HEK293 (cell line): ENCODE results near the gene ZNF280B.

ENCODE experiments used
- CTCF ChIA-PET: fragments of 350-600 bp; formaldehyde crosslinking; extraction: SDS; loops from one replicate; lab custom pipeline; 2021; ENCODE audit warnings: antibody characterized with exemption; lab: Yijun Ruan, JAX
- POLR2A ChIA-PET: fragments of 300-600 bp; formaldehyde crosslinking; extraction: SDS; loops from one replicate; lab custom pipeline; 2020; ENCODE audit warnings: antibody characterized with exemption, inconsistent platforms; lab: Yijun Ruan, JAX
- H3K27ac ChIP-seq: fragments of 200-500 bp; sonication (Bioruptor generic); 2 replicates; pipeline ENCODE4 v1.5.1; 2014; ENCODE audit warnings: low read depth, low read length, control low read depth, inconsistent platforms; ENCODE audit errors: extremely low read depth
- H3K36me3 ChIP-seq, 2 experiments: fragments of 200-500 bp in 1 of 2; sonication (Bioruptor generic) in 1 of 2; 1 replicate in 1 of 2; 2 replicates in 1 of 2; pipeline ENCODE4 v1.5.1; 2014 to 2017; ENCODE audit warnings: inconsistent platforms in 2 of 2, low read length in 2 of 2; ENCODE audit not compliant: control insufficient read depth in 2 of 2, insufficient read depth in 1 of 2
- H3K4me1 ChIP-seq: fragments of 200-500 bp; sonication (Bioruptor generic); 2 replicates; pipeline ENCODE4 v1.5.1; 2014; ENCODE audit warnings: mild to moderate bottlenecking, low read length, inconsistent platforms; ENCODE audit not compliant: control insufficient read depth, insufficient read depth
- H3K4me3 ChIP-seq: 2 replicates; pipeline ENCODE4 v1.5.1; 2011; ENCODE audit warnings: low read depth, mild to moderate bottlenecking, control low read depth, low read length, moderate library complexity
- H3K9me3 ChIP-seq: fragments of 200-500 bp; sonication (Bioruptor generic); 2 replicates; pipeline ENCODE4 v1.5.1; 2014; ENCODE audit warnings: low read depth, low read length, inconsistent platforms; ENCODE audit not compliant: control insufficient read depth, insufficient read depth
- CTCF ChIP-seq: fragments of 450-650 bp; formaldehyde crosslinking; IDR thresholded peaks from 2 replicates; pipeline ENCODE4 v1.5.1; 2016; ENCODE audit warnings: missing biosample characterization, missing genetic modification characterization
- MEIS1 ChIP-seq: sonication (generic); formaldehyde crosslinking; IDR thresholded peaks from 2 replicates; pipeline ENCODE4 v1.8.1; 2022; ENCODE audit warnings: missing genetic modification reagents, mild to moderate bottlenecking, borderline replicate concordance
- MZF1 ChIP-seq: fragments of 450-650 bp; formaldehyde crosslinking; IDR thresholded peaks from 2 replicates; pipeline ENCODE4 v1.5.1; 2017; ENCODE audit warnings: missing biosample characterization, missing genetic modification characterization, borderline replicate concordance
- OSR2 ChIP-seq: fragments of 450-650 bp; formaldehyde crosslinking; IDR thresholded peaks from 2 replicates; pipeline ENCODE4 v1.5.1; 2016; ENCODE audit warnings: missing biosample characterization, missing genetic modification characterization
- ZBTB20 ChIP-seq: fragments of 450-650 bp; formaldehyde crosslinking; IDR thresholded peaks from 2 replicates; pipeline ENCODE4 v1.5.1; 2016; ENCODE audit warnings: missing biosample characterization, missing genetic modification characterization
- ZBTB44 ChIP-seq: fragments of 450-650 bp; IDR thresholded peaks from 2 replicates; pipeline ENCODE4 v1.5.1; 2018; ENCODE audit warnings: missing biosample characterization, mild to moderate bottlenecking, missing genetic modification characterization
- ZFHX2 ChIP-seq: fragments of 450-650 bp; formaldehyde crosslinking; conservative IDR thresholded peaks from 2 replicates; pipeline ENCODE4 v1.5.1; 2016; ENCODE audit warnings: missing biosample characterization, missing genetic modification characterization
- ZNF10 ChIP-seq: fragments of 450-650 bp; formaldehyde crosslinking; IDR thresholded peaks from 2 replicates; pipeline ENCODE4 v1.5.1; 2017; ENCODE audit warnings: missing biosample characterization, missing genetic modification characterization
- ZNF174 ChIP-seq: fragments of 450-650 bp; formaldehyde crosslinking; IDR thresholded peaks from 2 replicates; pipeline ENCODE4 v1.5.0; 2017; ENCODE audit warnings: missing biosample characterization, mild to moderate bottlenecking, missing genetic modification characterization
- ZNF23 ChIP-seq: fragments of 450-650 bp; formaldehyde crosslinking; IDR thresholded peaks from 2 replicates; pipeline ENCODE4 v1.5.1; 2016; ENCODE audit warnings: missing biosample characterization, missing genetic modification characterization, borderline replicate concordance
- ZNF248 ChIP-seq: fragments of 450-650 bp; formaldehyde crosslinking; IDR thresholded peaks from 2 replicates; pipeline ENCODE4 v1.5.1; 2017; ENCODE audit warnings: missing biosample characterization, missing genetic modification characterization
- ZNF266 ChIP-seq: fragments of 450-650 bp; formaldehyde crosslinking; IDR thresholded peaks from 2 replicates; pipeline ENCODE4 v1.5.1; 2016; ENCODE audit warnings: missing biosample characterization, missing genetic modification characterization, low read depth
- ZNF394 ChIP-seq: fragments of 450-650 bp; formaldehyde crosslinking; IDR thresholded peaks from 2 replicates; pipeline ENCODE4 v1.5.1; 2016; ENCODE audit warnings: missing biosample characterization, missing genetic modification characterization, mild to moderate bottlenecking, moderate library complexity, borderline replicate concordance
- ZNF449 ChIP-seq: fragments of 450-650 bp; formaldehyde crosslinking; IDR thresholded peaks from 2 replicates; pipeline ENCODE4 v1.5.1; 2017; ENCODE audit warnings: missing biosample characterization, mild to moderate bottlenecking, missing genetic modification characterization, moderate library complexity
- ZNF510 ChIP-seq: fragments of 450-650 bp; formaldehyde crosslinking; IDR thresholded peaks from 2 replicates; pipeline ENCODE4 v1.5.1; 2018; ENCODE audit warnings: mild to moderate bottlenecking, missing genetic modification characterization, missing biosample characterization; ENCODE audit not compliant: insufficient replicate concordance
- ZNF544 ChIP-seq: fragments of 450-650 bp; formaldehyde crosslinking; IDR thresholded peaks from 2 replicates; pipeline ENCODE4 v1.5.0; 2017; ENCODE audit warnings: missing biosample characterization, missing genetic modification characterization
- ZNF555 ChIP-seq: fragments of 450-650 bp; formaldehyde crosslinking; conservative IDR thresholded peaks from 2 replicates; pipeline ENCODE4 v1.5.1; 2017; ENCODE audit warnings: missing biosample characterization, mild to moderate bottlenecking, missing genetic modification characterization, inconsistent platforms
- ZNF596 ChIP-seq: fragments of 450-650 bp; IDR thresholded peaks from 2 replicates; pipeline ENCODE4 v1.5.0; 2018; ENCODE audit warnings: missing biosample characterization, mild to moderate bottlenecking, missing genetic modification characterization, moderate library complexity
- ZNF645 ChIP-seq: fragments of 450-650 bp; formaldehyde crosslinking; IDR thresholded peaks from 2 replicates; pipeline ENCODE4; 2016; ENCODE audit warnings: missing biosample characterization, missing genetic modification characterization
- ZSCAN5A ChIP-seq: fragments of 450-650 bp; formaldehyde crosslinking; IDR thresholded peaks from 2 replicates; pipeline ENCODE4 v1.5.1; 2016; ENCODE audit warnings: missing biosample characterization, missing genetic modification characterization

ZNF280B gene

GRCh38 chr22:22556578-22556977, 48.0 kb upstream of the ZNF280B start:
- no peaks in the 10 kb centered on the region for H3K36me3 ChIP-seq
- POLR2A ChIA-PET = no interaction called here
- no peaks in the 10 kb centered on the region for H3K9me3 ChIP-seq
- H3K4me1 ChIP-seq = no peaks in the 10 kb centered on the region
- no peak overlapping the region for H3K4me3 ChIP-seq
- no peak for TF ChIP-seq ZFHX2
- no peak for TF ChIP-seq ZNF544 (tag by site-specific recombination)
- no peak for TF ChIP-seq ZNF510 (tag by site-specific recombination)
- TF ChIP-seq OSR2 (tag by site-specific recombination) = no peak
- no peak for TF ChIP-seq ZNF596 (tag by site-specific recombination)
- TF ChIP-seq ZNF10 (tag by site-specific recombination) = no peak
- TF ChIP-seq MEIS1 (CRISPR knock-in tag) = no peak
- no peak for TF ChIP-seq ZNF645 (tag by site-specific recombination)
- no peak for TF ChIP-seq ZNF555 (tag by site-specific recombination)
- no peak overlapping the region for H3K27ac ChIP-seq
- CTCF ChIA-PET = no interaction called here

GRCh38 chr22:22555596-22555995, 47.1 kb upstream of the ZNF280B start:
- Histone ChIP-seq H3K36me3 (peaks cover 0 to 2% of the 10 kb centered on the region in 2 experiments; a peak in 1 of 3 replicates), H3K4me3 (no peak overlapping the region), H3K9me3 (no peaks in the 10 kb centered on the region), H3K27ac (no peak overlapping the region), H3K4me1 (no peaks in the 10 kb centered on the region)
- no peak for TF ChIP-seq ZNF449 (tag by site-specific recombination)
- TF ChIP-seq ZBTB20 (tag by site-specific recombination) = no peak
- POLR2A ChIA-PET = no interaction called here
- CTCF ChIA-PET = interaction anchor here (0.6 kb wide), 4 partner anchors 14 to 379 kb away, joined by 3 to 9 read pairs (median 4); no protein-coding TSS in a partner anchor

GRCh38 chr22:22554587-22555284, 46.2 kb upstream of the ZNF280B start:
- POLR2A ChIA-PET = interaction anchor here (1.6 kb wide), 1 partner anchor 46 kb away, joined by 3 read pairs; no protein-coding TSS in a partner anchor
- CTCF ChIA-PET = interaction anchor here (0.6 to 1.6 kb wide), 12 partner anchors 10 to 354 kb away, joined by 3 to 8 read pairs (median 4); no protein-coding TSS in a partner anchor
- Histone ChIP-seq H3K4me3 (no peak overlapping the region), H3K4me1 (no peaks in the 10 kb centered on the region), H3K36me3 (peaks cover 0 to 11% of the 10 kb centered on the region in 2 experiments; a peak in 1 of 3 replicates), H3K9me3 (no peaks in the 10 kb centered on the region), H3K27ac (no peak overlapping the region)
- no peak for TF ChIP-seq ZNF266
- TF ChIP-seq CTCF = no peak
- no peak for TF ChIP-seq ZNF394 (tag by site-specific recombination)
- no peak for TF ChIP-seq ZNF174 (tag by site-specific recombination)
- TF ChIP-seq ZSCAN5A = no peak
- no peak for TF ChIP-seq ZBTB44 (tag by site-specific recombination)
- TF ChIP-seq ZNF248 (tag by site-specific recombination) = no peak
- TF ChIP-seq ZNF449 (tag by site-specific recombination) = no peak
- no peak for TF ChIP-seq ZNF510 (tag by site-specific recombination)
- TF ChIP-seq ZNF23 (tag by site-specific recombination) = no peak
- no peak for TF ChIP-seq MZF1 (tag by site-specific recombination)
